M059J (cell line): Measurements from ENCODE around the gene NPC1. TPM values are rescaled to one million over a fixed set of nuclear protein-coding genes. Genes with fewer than 3 reads are reported as not detected.

ENCODE experiments used
- DNase-seq: peaks from one replicate; pipeline ENCODE4 v3.0.0-alpha.2; 2012; ENCODE audit warnings: low read depth
- total RNA-seq: library from RNA; depleted of rRNA; stranded (reverse); fragments of >200 nt; shearing (Covaris generic); gene quantifications from 2 replicates; pipeline ENCODE4 v1.2.3, GENCODE V29; 2014

NPC1 gene
- total RNA-seq, 1 experiment from 2014 or later = 77.6 TPM

DNA sequence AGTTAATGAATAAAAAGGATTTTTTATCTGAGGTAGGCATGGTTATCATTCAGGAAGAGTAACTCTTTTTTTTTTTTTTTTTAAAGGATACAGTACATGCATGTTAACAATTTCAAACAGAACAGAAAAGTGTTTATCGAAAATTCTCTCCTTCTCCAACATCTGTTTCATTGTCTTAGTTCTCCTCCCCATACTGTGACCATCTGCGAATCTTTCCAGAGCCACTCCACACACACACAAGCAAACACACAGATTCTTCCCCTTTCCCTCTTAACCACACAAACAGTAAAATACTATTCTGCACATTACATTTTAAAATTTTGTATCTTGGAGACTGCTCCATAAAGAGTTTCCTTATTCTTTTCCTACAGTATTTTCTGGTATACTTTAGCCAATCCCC, 38.0 kb downstream of the NPC1 start:
- DNase-seq = no peak

DNA sequence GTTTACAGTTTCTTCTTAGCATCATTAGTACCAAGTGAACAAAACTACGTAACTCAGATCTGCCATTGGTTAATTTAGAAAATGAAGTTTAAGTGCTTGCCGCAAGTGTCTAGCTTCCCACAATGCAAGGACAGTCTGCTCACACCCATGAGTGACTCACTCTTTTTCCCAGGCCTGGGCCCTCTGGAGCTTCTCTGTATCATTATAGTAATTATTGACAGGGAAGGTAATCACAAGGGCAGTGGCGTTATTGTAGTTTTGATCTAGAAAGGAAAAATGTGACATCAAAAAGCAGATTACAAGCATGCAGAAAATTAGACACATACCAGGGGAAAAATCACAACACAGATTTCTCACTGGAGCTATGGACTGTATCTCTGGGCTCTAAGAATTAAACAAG, 38.5 kb downstream of the NPC1 start:
- no peak for DNase-seq

DNA sequence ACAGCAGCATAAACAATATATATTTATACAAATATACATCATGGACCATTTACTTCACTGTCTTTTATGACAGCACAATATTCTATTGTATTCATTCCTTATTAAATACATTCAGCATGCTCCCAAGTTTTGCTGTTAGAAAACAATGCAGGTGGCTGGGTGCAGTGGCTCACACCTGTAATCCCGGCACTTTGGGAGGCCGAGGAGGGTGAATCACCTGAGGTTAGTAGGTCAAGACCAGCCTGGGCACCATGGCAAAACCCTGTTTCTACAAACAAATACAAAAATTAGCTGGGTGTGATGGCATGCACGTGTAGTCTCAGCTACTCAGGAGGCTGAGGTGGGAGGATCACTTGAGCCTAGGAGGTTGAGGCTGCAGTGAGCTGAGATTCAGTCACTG, 39.0 kb downstream of the NPC1 start:
- DNase-seq = no peak

DNA sequence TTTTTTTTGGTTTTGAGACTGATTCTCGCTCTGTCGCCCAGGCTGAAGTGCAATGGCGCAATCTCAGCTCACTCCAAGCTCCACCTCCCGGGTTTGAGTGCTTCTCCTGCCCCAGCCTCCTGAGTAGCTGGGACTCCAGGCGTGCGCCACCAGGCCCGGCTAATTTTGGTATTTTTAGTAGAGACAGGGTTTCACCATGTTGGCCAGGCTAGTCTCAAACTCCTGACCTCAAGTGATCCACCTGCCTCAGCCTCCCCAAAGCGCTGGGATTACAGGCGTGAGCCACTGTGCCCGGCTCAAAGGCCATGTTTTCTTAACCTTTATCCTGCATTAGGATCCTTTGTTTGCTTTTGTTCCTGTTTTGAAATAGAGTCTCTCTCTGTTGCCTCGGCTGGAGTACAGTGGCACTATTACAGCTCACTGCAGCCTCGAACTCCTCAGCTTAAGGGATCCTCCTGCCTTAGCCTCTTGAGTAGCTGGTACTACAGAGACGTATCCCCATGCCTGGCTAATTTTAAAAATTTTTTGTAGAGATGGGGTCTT, 41.0 kb downstream of the NPC1 start:
- DNase-seq = no peak

DNA sequence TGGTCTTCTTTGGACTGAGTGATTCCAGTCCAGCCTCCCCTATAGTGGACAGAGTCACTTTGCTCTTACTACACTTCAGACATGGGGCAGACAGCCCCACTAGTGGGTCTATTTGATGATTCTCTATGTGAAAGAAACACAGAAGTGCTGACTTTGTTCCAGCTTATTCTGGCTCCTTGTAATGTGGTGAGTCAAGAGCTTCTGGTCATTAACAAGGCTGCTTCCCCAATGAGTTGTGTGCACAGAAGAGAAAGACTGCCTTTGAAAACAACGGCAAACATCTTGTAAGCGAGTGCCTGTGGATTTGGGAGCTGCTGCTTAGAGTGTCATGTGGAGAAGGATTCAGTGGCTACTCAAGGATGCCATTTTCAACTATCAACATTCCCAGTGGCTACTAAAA, 43.8 kb downstream of the NPC1 start:
- no peak for DNase-seq

DNA sequence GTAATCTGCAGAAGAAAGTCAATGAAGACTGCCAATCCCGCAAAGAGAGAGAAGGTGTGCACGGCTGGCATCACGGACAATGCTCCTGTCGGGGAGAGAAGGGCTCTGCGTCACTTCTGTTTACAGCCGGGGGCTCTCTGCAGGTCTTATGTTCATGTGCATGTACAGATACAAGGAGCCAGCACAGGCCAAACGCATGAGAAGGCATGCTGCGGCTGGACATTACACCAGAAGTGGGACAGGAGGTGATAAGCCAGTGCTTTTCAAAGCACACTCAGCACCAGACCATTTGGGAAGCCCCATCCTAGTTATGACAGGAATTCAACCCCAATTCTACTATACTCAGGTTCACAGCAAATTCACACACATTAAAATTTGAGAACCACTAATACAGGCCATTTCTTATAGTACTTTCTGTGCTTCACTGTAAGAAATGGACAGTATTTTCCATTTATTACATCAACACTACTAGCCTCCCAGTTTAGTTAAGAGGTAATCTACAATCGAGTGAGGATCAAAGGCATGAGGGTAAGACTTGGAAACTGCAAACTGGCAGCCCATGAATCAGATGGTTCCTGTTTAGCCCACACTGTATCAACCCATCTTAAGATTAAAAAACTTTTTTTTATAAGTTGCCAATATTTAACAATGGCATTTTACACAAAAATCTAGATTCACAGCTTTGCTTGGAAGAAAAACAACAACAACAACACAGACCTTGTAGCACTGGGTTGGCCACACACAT, 44.8 kb downstream of the NPC1 start:
- no peak for DNase-seq

DNA sequence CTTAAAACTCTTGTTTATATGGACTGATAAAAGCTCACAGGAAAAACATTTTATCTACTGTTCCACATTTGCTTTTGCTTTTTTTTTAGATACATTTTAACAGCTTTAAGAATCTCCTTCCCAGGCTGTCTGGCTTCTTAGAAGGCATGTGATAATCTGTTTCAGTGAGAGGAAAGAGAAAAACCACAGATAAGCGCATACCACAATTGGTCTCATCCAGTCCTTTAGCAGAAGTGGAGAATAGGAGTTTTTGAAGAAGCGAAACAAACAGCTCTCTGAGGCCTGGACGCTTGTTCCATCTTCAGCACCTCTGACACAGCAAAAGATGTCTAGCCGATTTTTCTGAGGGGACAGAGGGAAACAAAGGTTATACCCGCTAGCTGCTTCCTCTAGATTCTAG, 45.4 kb downstream of the NPC1 start:
- DNase-seq = no peak

DNA sequence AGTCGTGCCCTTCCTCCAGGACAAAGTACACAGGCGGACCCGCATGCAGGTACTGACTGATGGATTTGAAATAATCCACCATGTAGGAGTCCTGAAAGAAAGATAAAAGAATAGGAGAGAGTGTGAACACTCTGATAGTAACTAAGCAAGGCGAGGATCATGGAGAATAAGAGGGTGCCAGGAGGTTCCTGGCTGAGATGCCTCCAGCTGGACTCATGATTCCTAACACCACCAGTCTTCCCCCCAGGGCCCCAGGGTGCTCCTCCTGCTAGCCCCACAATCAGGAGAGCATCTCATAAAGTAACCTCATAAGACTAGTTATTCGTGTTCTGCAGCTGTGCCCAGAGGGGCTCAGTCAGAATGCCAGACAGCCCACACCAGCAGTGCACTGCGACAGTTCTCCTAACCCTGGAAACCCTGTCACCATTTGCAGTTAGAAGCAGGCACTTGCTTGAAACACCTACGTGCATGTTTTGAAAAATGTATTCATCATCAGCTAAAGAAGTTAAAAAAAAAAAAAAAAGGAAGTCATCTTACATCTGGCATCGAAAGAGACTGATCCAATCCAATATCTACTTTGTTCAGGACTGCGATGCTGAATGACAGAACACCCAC, 46.3 kb downstream of the NPC1 start:
- DNase-seq = no peak

DNA sequence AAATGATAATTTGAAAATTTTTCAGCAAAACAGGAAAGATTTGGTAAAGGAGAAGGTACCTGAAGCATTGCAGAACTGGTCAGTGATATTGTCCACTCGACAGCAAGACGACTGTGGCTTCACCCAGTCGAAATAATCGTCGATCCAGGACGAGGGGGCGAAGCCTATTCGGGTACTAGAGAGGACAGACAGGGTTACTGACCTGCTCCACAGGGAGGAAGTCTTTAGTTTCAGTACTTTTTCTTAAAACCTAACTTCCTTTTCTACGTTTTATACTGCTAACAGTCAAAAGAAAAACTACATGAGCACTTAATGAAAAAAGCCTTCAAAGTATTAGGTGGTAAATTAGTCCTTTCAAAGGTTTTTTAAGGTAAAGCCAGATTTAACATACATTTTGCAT, 47.0 kb downstream of the NPC1 start:
- DNase-seq = no peak

DNA sequence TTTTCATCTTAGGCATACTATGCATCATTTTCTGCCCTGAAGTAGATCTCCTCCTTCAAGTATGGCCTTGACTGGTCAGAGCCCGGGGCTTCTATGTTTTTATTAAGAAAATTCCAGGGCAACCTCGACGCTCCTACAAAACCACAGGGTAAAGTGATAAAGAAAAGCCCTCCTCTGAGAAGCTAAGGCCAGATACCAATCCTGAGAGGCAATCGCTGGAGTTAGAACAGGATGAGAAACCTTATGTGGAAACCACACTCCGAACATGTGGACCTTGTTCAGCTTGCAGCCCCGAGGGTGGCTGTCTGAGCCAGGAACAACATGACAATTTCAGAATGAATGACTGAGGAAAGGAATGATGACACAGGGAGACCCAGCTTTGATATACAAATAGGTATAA, 47.4 kb downstream of the NPC1 start:
- DNase-seq = peak; percentile 21

DNA sequence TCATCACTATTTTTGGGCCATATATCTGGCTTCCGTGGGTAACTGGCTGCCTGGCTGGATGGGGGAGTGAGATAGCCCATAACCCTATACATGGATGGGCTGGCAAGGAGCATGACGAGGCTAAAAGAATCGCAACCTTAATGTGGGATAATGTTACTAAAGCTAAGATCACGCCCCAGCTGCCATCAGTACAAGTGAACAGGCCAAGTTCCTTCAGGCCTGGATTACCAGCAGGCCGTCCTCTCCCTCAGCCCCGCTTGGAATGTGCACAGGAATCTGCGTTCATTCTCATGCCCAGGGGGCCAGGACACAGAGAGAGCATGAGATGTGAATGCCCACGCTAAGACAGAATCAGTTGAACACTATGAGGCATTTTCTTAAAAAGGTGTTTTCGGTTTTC, 48.3 kb downstream of the NPC1 start:
- no peak for DNase-seq

DNA sequence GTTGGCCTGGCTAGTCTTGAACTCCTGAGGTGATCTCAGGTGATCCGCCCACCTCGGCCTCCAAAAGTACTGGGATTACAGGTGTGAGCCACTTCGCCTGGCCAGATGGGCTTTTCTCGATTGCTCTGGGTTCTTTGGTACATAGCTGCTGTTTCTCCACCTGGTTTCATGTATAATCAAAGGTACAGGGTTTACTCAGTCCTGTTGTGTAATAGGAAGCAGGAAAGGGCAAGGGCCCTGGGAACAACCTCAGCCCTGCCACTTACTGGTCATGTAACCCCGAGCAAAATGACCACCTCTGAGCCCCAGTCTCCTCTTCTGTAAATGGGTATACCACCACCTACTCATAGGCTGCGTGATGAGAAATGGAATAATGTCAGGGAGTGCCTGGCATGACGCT, 49.0 kb downstream of the NPC1 start:
- no peak for DNase-seq

DNA sequence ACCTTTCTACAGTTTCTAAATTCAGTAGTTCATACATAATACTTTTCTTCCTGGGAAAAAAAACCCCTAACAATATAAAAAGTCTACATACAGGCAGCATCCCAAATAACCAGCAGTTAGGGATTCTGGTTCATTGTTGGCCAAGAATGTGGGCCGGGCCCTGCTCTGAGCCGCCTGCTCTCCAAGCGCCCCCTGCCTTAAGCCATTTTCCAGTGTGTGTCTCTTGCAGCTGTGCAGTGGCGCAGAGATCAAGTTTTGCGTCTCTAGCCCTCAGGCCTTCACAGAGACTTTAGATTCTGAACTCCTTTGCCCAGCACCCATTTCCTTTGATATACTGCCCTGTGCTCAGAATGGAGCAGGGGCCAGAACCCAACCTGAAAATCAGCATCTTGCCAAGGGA, 50.1 kb downstream of the NPC1 start:
- no peak for DNase-seq

DNA sequence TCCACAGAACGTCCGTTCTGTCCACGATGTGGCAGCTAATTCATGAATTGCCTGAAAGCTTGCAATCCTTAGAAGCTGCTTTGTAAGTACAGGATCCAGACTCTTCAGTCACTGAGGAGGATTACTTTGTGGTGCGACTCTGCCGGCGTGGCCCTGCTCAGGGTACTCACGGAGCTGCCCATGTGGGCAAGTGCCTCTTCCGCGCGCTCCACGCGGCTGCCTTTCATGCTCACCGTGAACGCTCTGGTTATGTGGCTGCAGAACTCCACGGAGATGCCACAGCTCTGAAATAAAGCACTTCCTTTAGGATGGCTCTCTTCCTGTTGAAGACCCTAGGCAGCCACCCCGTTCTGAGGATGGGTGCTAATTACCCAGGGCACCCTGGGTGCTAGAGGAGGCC, 52.0 kb downstream of the NPC1 start:
- DNase-seq = no peak

DNA sequence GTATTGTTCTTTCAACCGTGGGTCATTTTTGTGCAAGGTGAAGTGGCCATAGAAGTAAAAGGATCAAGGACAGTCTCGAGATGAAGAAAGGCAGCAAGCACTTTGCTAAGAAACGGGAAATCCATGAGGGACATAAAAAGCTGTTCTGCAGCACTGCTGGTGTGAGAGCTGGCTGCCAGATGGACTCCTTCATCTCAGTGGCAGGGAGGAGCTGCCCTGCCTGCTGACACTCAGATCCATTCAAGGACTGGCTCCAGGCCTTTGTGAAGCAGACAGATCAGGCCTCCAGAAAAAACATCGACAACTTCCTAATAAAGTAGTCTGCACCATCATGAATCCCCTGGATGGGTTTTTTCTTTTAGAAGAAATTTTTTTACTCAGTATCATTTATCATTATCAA, 53.5 kb downstream of the NPC1 start:
- no peak for DNase-seq

DNA sequence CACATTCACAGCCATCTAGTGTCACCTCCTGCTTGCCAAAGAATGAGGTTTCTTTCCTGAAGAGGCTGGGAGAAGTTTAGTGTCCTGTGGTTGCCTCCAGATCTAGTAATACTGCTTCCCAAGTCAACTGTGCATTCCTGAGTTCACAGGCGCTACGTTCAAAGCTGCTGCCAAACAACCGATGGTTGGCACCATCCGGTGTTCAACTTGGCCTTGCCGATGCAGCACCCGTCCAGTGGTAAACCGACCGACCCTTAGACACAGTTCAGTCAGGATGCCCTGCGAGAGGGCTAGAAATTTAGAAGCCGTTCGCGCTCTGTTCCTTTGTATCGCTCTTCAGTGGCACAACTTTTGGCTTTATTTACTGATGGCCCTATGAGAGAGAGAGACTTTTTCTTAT, 54.4 kb downstream of the NPC1 start:
- DNase-seq = no peak

DNA sequence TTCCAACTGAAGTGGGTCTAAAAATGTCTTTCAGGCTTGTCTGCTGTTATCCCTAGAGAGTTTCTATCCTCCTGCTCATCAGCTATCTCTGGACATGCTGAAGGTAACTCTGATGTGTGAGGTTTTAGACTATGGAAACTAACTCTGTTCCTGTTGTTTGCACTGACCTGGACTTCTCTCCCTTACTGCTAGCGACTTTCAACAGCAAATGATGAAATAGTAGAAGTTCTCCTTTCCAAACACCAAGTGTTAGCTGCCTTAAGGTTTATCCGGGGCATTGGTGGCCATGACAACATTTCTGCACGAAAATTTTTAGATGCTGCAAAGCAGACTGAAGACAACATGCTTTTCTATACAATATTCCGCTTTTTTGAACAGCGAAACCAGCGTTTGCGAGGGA, 56.1 kb downstream of the NPC1 start:
- DNase-seq = no peak

DNA sequence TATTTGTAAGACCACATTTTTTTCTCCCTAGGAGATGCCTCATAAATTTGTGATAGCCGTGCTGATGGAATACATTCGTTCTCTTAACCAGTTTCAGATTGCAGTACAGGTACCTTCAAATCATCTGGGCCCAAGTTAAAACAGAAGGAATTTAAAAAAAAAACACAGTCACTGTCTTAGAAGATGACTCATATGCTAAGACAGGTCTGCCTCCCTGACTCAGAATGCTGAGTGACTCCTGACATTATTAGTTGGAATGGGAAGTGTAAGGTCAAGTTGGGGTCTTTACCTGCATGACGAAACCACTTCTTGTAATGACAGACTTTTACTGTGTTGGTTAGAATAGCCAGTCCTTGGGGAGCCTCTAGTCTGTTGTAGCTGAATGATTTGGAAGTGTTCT, 56.7 kb downstream of the NPC1 start:
- peak; percentile 94 for DNase-seq

DNA sequence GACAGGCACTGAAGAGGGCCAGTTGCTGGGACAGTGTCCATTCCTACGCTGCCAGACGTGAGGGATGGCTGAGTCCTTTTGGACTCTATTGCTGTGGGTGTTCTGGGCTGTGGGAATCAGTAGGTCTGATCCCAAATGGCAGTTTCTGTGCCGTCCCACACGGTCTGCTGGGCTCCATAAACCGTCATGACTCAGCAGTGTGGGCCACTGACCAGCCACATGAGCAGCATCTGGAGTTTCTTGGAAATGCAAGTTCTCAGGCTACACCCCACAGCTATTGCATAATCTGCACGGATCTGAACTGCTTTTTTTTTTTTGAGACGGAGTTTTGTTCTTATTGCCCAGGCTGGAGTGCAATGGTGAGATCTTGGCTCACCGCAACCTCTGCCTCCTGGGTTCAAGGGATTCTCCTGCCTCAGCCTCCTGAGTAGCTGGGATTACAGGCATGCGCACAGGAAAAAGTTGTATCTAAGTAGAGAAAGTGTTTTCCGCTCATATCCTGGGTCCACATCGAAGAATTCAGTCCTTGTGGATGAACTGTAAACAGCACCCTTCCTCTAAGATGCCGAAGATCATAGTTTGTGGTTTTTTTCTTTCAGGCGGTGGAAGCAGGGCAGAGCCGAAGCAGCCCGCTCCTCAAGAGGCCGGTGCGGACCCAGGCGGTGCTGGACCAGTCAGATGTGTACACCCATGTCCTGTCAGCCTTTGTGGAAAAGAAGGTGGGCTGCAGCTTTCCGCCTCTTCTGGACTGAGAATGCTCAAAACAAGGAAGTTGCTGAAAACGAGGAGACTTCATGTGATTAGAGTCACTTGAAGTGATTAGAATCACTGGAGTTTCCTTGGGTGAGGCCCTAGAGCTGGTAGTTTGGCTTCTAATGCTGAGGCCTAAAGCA, 57.5 kb downstream of the NPC1 start:
- DNase-seq = peak; percentile 62

DNA sequence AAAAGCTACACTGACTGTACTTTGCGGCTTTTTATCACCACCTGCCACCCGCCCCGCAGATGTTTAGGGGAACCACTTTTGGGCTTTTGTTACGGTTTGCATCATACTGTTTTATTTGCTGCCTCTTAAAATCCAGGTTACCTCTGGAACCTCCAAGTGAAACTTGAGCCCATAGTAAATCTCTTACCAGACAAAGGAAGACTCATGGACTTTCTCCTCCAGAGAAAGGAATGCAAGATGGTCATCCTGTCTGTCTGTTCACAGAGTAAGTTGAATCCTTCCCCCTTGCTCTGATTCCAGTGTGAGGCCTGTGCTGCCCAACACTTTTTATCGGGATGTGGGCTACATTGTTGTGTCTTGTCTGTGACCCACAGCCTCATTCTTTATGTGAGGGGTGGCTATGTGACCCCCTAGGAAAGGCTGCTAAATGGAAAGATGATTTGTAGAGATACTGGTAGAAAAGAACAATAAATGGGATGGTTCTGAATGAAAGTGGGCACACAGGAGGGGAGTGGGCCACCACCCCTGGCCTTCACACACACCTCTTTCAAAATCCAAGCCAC, 59.7 kb downstream of the NPC1 start:
- DNase-seq = peak; percentile 13

DNA sequence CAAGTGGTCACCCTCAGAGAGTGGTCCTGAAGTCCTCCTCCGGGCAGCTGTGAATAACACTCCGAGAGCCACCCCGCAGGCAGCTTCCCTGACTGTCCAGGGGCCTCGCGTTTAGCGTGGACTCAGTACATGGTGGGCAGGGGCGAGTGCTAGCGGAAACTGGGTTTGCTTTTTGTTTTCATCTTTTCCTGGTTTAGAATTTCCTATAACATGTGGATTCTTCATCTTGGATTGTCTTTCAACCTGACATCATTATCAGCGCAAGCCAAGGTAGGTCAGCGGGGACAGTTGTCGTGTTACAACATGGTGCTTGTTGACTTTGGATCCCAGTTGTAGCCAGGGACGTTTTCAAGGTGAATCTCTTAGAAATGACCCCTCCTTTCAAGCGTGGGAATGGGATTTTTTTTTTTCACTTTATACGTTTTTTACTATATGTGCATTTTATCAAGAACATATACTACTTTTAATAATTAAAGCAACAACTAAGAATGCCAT, 62.0 kb downstream of the NPC1 start:
- no peak for DNase-seq
